K562 (cell line): ENCODE data around the gene ARNT2. TPM values are rescaled to one million over a fixed set of nuclear protein-coding genes. Genes with fewer than 3 reads are reported as not detected.

Experiments used
- ATAC-seq: fragments of 200-7000 bp; cut with Tn5 transposase; 3 replicates; pipeline ENCODE4 v1.9.1; 2020; ENCODE audit warnings: moderate library complexity
- BruUV-seq: library from RNA; stranded (reverse); fragments of 400-500 nt; replicated peaks from 2 replicates; lab custom pipeline; 2021; lab: Mats Ljungman, UMichigan
- CTCF ChIA-PET: fragments of 300-600 bp; formaldehyde crosslinking; extraction: SDS; loops from one replicate; lab custom pipeline; 2021; ENCODE audit warnings: low intra/inter-chr PET ratio; lab: Yijun Ruan, JAX
- POLR2A ChIA-PET: fragments of 300-600, 350-650 bp; sonication (Branson Sonifier 250); formaldehyde crosslinking; extraction: SDS; loops from one replicate; lab custom pipeline; 2021; ENCODE audit warnings: antibody characterized with exemption, inconsistent platforms; lab: Yijun Ruan, JAX
- DNase-seq, 4 experiments: peaks; one replicate each; pipeline versions ENCODE4 v3.0.0 to v3.0.0-alpha.2; 2011 to 2018; ENCODE audit warnings: low spot score in 3 of 4, mixed read lengths in 3 of 4; ENCODE audit errors: extremely low read depth in 1 of 4
- FAIRE-seq: peaks from 2 replicates; lab custom pipeline; 2011; peaks lifted over from hg19 to GRCh38; lab: Jason Lieb, UNC
- H2AFZ ChIP-seq: 2 replicates; pipeline ENCODE4 v1.6.0; 2011; ENCODE audit warnings: low read depth, low read length, control low read depth, inconsistent platforms
- H3K27ac ChIP-seq: fragments of 200-600 bp; 3 replicates; pipeline ENCODE4 v1.8.0; 2011; ENCODE audit warnings: low read depth, mild to moderate bottlenecking, control low read depth, inconsistent platforms, low read length, moderate library complexity, mixed read lengths; ENCODE audit errors: extremely low read depth
- H3K27me3 ChIP-seq, 2 experiments: fragments of 300-600 bp in 1 of 2; 2 replicates in 1 of 2; 3 replicates in 1 of 2; pipeline versions ENCODE4 v1.6.0 to v1.8.0; 2011; ENCODE audit warnings: inconsistent platforms in 2 of 2, low read length in 2 of 2, mild to moderate bottlenecking in 1 of 2, mixed read lengths in 1 of 2, moderate library complexity in 1 of 2; ENCODE audit not compliant: control insufficient read depth in 2 of 2, insufficient read depth in 2 of 2
- H3K36me3 ChIP-seq: fragments of 300-600 bp; 3 replicates; pipeline ENCODE4 v1.8.0; 2011; ENCODE audit warnings: mild to moderate bottlenecking, low read length, inconsistent platforms; ENCODE audit not compliant: control insufficient read depth, insufficient read depth
- H3K4me1 ChIP-seq, 2 experiments: fragments of 200-600 bp in 1 of 2; replicated peaks in 1 of 2; 2 replicates in 1 of 2; 3 replicates in 1 of 2; pipeline versions ENCODE4 v1.5.1 to v1.8.0; 2011; ENCODE audit warnings: inconsistent platforms in 2 of 2, low read length in 2 of 2, mild to moderate bottlenecking in 1 of 2, mixed read lengths in 1 of 2, moderate library complexity in 1 of 2; ENCODE audit not compliant: control insufficient read depth in 2 of 2, insufficient read depth in 2 of 2
- H3K4me2 ChIP-seq: 2 replicates; pipeline ENCODE4 v1.6.1; 2011; ENCODE audit warnings: low read length, control low read depth, inconsistent platforms, mixed read lengths; ENCODE audit not compliant: insufficient read depth
- H3K4me3 ChIP-seq: fragments of 200-600 bp; sonication (generic), shearing (Covaris generic); 2 replicates; pipeline ENCODE4 v1.5.1; 2016; ENCODE audit warnings: control low read depth, inconsistent platforms
- H3K79me2 ChIP-seq: fragments of 200-600 bp; 3 replicates; pipeline ENCODE4 v1.8.0; 2011; ENCODE audit warnings: low read length, inconsistent platforms; ENCODE audit not compliant: control insufficient read depth, insufficient read depth
- H3K9ac ChIP-seq, 2 experiments: 2 replicates each; pipeline versions ENCODE4 v1.6.0 to v1.6.1; 2011; ENCODE audit warnings: low read depth in 2 of 2, low read length in 2 of 2, control low read depth in 1 of 2, inconsistent platforms in 1 of 2, mild to moderate bottlenecking in 1 of 2, mixed read lengths in 1 of 2; ENCODE audit not compliant: insufficient read depth in 1 of 2
- H3K9me1 ChIP-seq: one replicate; pipeline ENCODE4 v1.6.0; 2011; ENCODE audit warnings: inconsistent platforms, mild to moderate bottlenecking, low read length, moderate library complexity; ENCODE audit not compliant: control insufficient read depth, insufficient read depth
- H3K9me3 ChIP-seq: replicated peaks from 2 replicates; pipeline ENCODE4 v1.5.1; 2011; ENCODE audit warnings: low read depth, low read length, inconsistent platforms; ENCODE audit not compliant: control insufficient read depth, insufficient read depth
- H4K20me1 ChIP-seq: replicated peaks from 2 replicates; pipeline ENCODE4 v1.6.1; 2011; ENCODE audit warnings: low read length, inconsistent platforms, mixed read lengths; ENCODE audit not compliant: control insufficient read depth, insufficient read depth
- BHLHE40 ChIP-seq: IDR thresholded peaks from 2 replicates; pipeline ENCODE4 v1.6.1; 2011; ENCODE audit warnings: low read length, improper control_type of control experiment
- DPF2 ChIP-seq: fragments of 450-650 bp; IDR thresholded peaks from 2 replicates; pipeline ENCODE4 v1.6.1; 2016
- EZH2 ChIP-seq: IDR thresholded peaks from 2 replicates; pipeline ENCODE4 v1.6.1; 2012; ENCODE audit warnings: low read depth, mild to moderate bottlenecking, inconsistent platforms, low read length, borderline replicate concordance
- FOXA1 ChIP-seq: fragments of 450-650 bp; IDR thresholded peaks from 2 replicates; pipeline ENCODE4 v1.6.1; 2016; ENCODE audit warnings: mild to moderate bottlenecking, borderline replicate concordance
- MEF2D ChIP-seq: conservative IDR thresholded peaks from 2 replicates; pipeline ENCODE4 v1.6.1; 2016; ENCODE audit warnings: low read depth, missing genetic modification characterization, missing compliant biosample characterization
- MYBL2 ChIP-seq, 2 experiments: fragments of 450-650 bp in 1 of 2; sonication (generic) in 1 of 2; formaldehyde crosslinking in 1 of 2; IDR thresholded peaks; 2 replicates each; pipeline versions ENCODE4 v1.6.1 to v1.8.1; 2017 to 2022; ENCODE audit warnings: borderline replicate concordance in 1 of 2, inconsistent platforms in 1 of 2, low read depth in 1 of 2, mild to moderate bottlenecking in 1 of 2, missing genetic modification reagents in 1 of 2, moderate library complexity in 1 of 2
- SIRT6 ChIP-seq: IDR thresholded peaks from one replicate; pipeline ENCODE4 v1.6.1; 2012; ENCODE audit warnings: low read depth, mild to moderate bottlenecking, control low read depth, inconsistent platforms, low read length, moderate library complexity
- TAF1 ChIP-seq: IDR thresholded peaks from 2 replicates; pipeline ENCODE4 v1.6.1; 2011; ENCODE audit warnings: mild to moderate bottlenecking, low read length, moderate library complexity; ENCODE audit not compliant: insufficient read depth, control insufficient read depth, severe bottlenecking; ENCODE audit errors: extremely low read depth
- TSC22D4 ChIP-seq: fragments of 450-650 bp; IDR thresholded peaks from 2 replicates; pipeline ENCODE4 v1.6.1; 2016; ENCODE audit warnings: missing genetic modification characterization, missing biosample characterization, control low read depth
- USF2 ChIP-seq: sonication (generic); formaldehyde crosslinking; IDR thresholded peaks from 2 replicates; pipeline ENCODE4 v1.5.0; 2020; ENCODE audit warnings: missing genetic modification reagents
- ZNF174 ChIP-seq: fragments of 250-450 bp; sonication (Bioruptor Pico); IDR thresholded peaks from 2 replicates; pipeline ENCODE4 v1.4.0; 2020; ENCODE audit warnings: mild to moderate bottlenecking
- ZNF217 ChIP-seq: sonication (generic); formaldehyde crosslinking; IDR thresholded peaks from 2 replicates; pipeline ENCODE4 v1.8.0; 2022; ENCODE audit warnings: mild to moderate bottlenecking, missing genetic modification reagents
- ZNF445 ChIP-seq: fragments of 250-450 bp; sonication (Bioruptor Pico); IDR thresholded peaks from 2 replicates; pipeline ENCODE4 v1.4.0; 2020; ENCODE audit warnings: low read depth, mild to moderate bottlenecking, moderate library complexity
- WGBS: fragments of 100-300 bp; shearing (Covaris generic); methylation state at CpG from one replicate; pipeline ENCODE4 v1.1.6; 2016; ENCODE audit warnings: low coverage, mixed read lengths; ENCODE audit not compliant: insufficient coverage; ENCODE audit errors: missing lambda C conversion rate; 5-methylcytosine and 5-hydroxymethylcytosine counted together
- in situ Hi-C: fragments of 300-500 bp; cut with MboI; formaldehyde crosslinking; loops from 4 replicates; pipeline ENCODE4 v1.15.0; 2018; ENCODE audit warnings: inconsistent platforms, mixed read lengths
- intact Hi-C: fragments of 100-400 bp; cut with micrococcal nuclease; formaldehyde crosslinking; loops from 2 replicates; pipeline ENCODE4 v1.14.2; 2022
- polyA plus RNA-seq, 8 experiments: library from polyadenylated mRNA; depleted of rRNA in 4 of 8; stranded (reverse) in 5 of 8; unstranded in 3 of 8; fragments of >200 nt; fragmentation: Nextera tagmentation in 2 of 8; fragmentation: Illumina TruSeq in 1 of 8; extraction: Ambion mirVana in 2 of 8; extraction: Trizol in 1 of 8; gene quantifications; 2 replicates each; pipeline versions ENCODE4 v1.2.1 to v1.2.3, GENCODE V29; 2011 to 2014; ENCODE audit warnings: inconsistent platforms in 1 of 8, missing spikeins in 1 of 8
- total RNA-seq, 7 experiments: library from RNA; depleted of rRNA in 6 of 7; stranded (reverse); fragments of >200 nt in 6 of 7; fragmentation: Illumina TruSeq in 2 of 7; extraction: Trizol in 2 of 7; gene quantifications; 2 replicates each; pipeline versions ENCODE4 v1.2.1 to v1.2.3, GENCODE V29; 2011 to 2021; ENCODE audit warnings: low replicate concordance in 1 of 7

Gene ARNT2
- total and polyA plus RNA-seq, 9 of the 15 experiments (the other 6 are each of a cell fraction or from before 2014, with no cell fraction given), result 0.01 TPM; not detected in 8

GRCh38 chr15:80450811-80451321 lies 46.7 kb downstream of the ARNT2 start:
- peaks cover 2 to 23% of the 10 kb centered on the region in 2 experiments; a peak in 3 of 5 replicates for H3K27me3 ChIP-seq
- no peak for TF ChIP-seq USF2 (CRISPR knock-in tag)
- no peak for TF ChIP-seq TAF1
- no peak for TF ChIP-seq MEF2D (tag)
- no peak for TF ChIP-seq FOXA1
- no peak for TF ChIP-seq SIRT6
- TF ChIP-seq ZNF445 (CRISPR knock-in tag), result no peak
- no peak for TF ChIP-seq BHLHE40
- no peak for TF ChIP-seq TSC22D4 (tag)
- TF ChIP-seq MYBL2 (IDR thresholded peaks at IDR 0.05; ENCODE audit: low read depth), result no peak
- no peak for TF ChIP-seq MYBL2 (CRISPR knock-in tag; IDR thresholded peaks at IDR 0.05; ENCODE audit: borderline replicate concordance)
- TF ChIP-seq EZH2, result no peak
- no peak for TF ChIP-seq ZNF174 (CRISPR knock-in tag)
- no peak for TF ChIP-seq ZNF217 (CRISPR knock-in tag)
- TF ChIP-seq DPF2, result no peak
- intact Hi-C loops, result no loop called here
- H3K9ac ChIP-seq, result no peak overlapping the region
- no TSS peak for BruUV-seq
- H3K79me2 ChIP-seq, result no peaks in the 10 kb centered on the region
- H3K4me1 ChIP-seq, result no peaks in the 10 kb centered on the region
- no peaks in the 10 kb centered on the region for H4K20me1 ChIP-seq
- FAIRE-seq (no peak), DNase-seq (no peak), ATAC-seq (no peak)
- CTCF ChIA-PET, result no interaction called here
- H3K36me3 ChIP-seq, result no peaks in the 10 kb centered on the region
- H2AFZ ChIP-seq, result no peak overlapping the region
- H3K27ac ChIP-seq, result no peak overlapping the region
- POLR2A ChIA-PET, result interaction anchor here (0.6 to 1.3 kb wide), 2 partner anchors 32 to 221 kb away, joined by 3 read pairs; no protein-coding TSS in a partner anchor
- no peak overlapping the region for H3K4me3 ChIP-seq
- no peaks in the 10 kb centered on the region for H3K9me1 ChIP-seq
- H3K4me2 ChIP-seq, result no peak overlapping the region
- no peaks in the 10 kb centered on the region for H3K9me3 ChIP-seq
- 0% methylated on average over 14 of the region's 14 CpGs for WGBS
- in situ Hi-C loops, result loop anchor here (10.0 to 25.0 kb wide), 2 partner anchors 661 to 814 kb away; no protein-coding TSS in a partner anchor
